HL-60 (cell line): ENCODE measurements around the gene DOHH.

Experiments
- DNase-seq, 2 experiments: peaks; one replicate each; pipeline ENCODE4 v3.0.0-alpha.2; 2010 to 2020; ENCODE audit warnings: low read depth in 1 of 2, low spot score in 1 of 2
- H3K27ac ChIP-seq: fragments of 250-450 bp; sonication (Bioruptor Pico); replicated peaks from 2 replicates; pipeline ENCODE4 v1.5.1; 2020; ENCODE audit warnings: mild to moderate bottlenecking, moderate library complexity
- H3K27me3 ChIP-seq: fragments of 250-450 bp; sonication (Bioruptor Pico); 2 replicates; pipeline ENCODE4 v1.5.1; 2021; ENCODE audit warnings: mild to moderate bottlenecking, moderate library complexity; ENCODE audit not compliant: insufficient read depth, poor library complexity, severe bottlenecking
- H3K4me3 ChIP-seq: replicated peaks from 2 replicates; pipeline ENCODE4 v1.5.1; 2011; ENCODE audit warnings: mild to moderate bottlenecking, control low read depth, low read length; ENCODE audit not compliant: insufficient read depth
- CTCF ChIP-seq: IDR thresholded peaks from one replicate; pipeline ENCODE4 v1.5.1; 2011; ENCODE audit warnings: low read length, control low read depth, inconsistent platforms; ENCODE audit not compliant: insufficient read depth
- GABPA ChIP-seq: IDR thresholded peaks from 2 replicates; pipeline ENCODE4 v1.6.1; 2012; ENCODE audit warnings: low read depth
- POLR2AphosphoS5 ChIP-seq: IDR thresholded peaks from 2 replicates; pipeline ENCODE4 v1.6.1; 2012; ENCODE audit warnings: low read depth
- REST ChIP-seq: IDR thresholded peaks from 2 replicates; pipeline ENCODE4 v1.6.1; 2012; ENCODE audit warnings: low read depth; ENCODE audit not compliant: insufficient replicate concordance
- SPI1 ChIP-seq: IDR thresholded peaks from 2 replicates; pipeline ENCODE4 v1.6.1; 2012; ENCODE audit warnings: low read depth, mild to moderate bottlenecking, borderline replicate concordance

DOHH gene

GRCh38 chr19:3505598-3506383 lies 5.3 kb upstream of the DOHH start, which contains the start of gene FZR1:
FZR1 (plus strand) TSS chr19:3506311; CDS start chr19:3522990, 16,679 bp downstream.
- peak; percentile 95 to 99 for DNase-seq
- no peaks in the 10 kb centered on the region for H3K27me3 ChIP-seq
- TF ChIP-seq SPI1, result peak; percentile 54; the same call in 1 of the 2 replicates
- TF ChIP-seq POLR2AphosphoS5, result peak; percentile 57
- TF ChIP-seq GABPA, result peak; percentile 68
- TF ChIP-seq REST, result no peak
- TF ChIP-seq CTCF, result no peak
- H3K27ac ChIP-seq, result peak within 1 kb of the TSS; percentile 91
- H3K4me3 ChIP-seq, result peak within 1 kb of the TSS; percentile 76

- Histone ChIP-seq H3K27ac (peak overlapping the region; percentile 91; the same call in 1 of the 2 replicates), H3K4me3 (no peak overlapping the region), H3K27me3 (no peaks in the 10 kb centered on the region)
- no peak for DNase-seq
- TF ChIP-seq CTCF (no peak), POLR2AphosphoS5 (no peak), REST (no peak), GABPA (no peak), SPI1 (no peak)
These were observed 4.3 kb upstream of the DOHH start for GRCh38 chr19:3504735-3505134.

- DNase-seq, result no peak
- Histone ChIP-seq H3K4me3 (no peak overlapping the region), H3K27me3 (no peaks in the 10 kb centered on the region), H3K27ac (no peak overlapping the region)
- TF ChIP-seq CTCF (no peak), SPI1 (no peak), POLR2AphosphoS5 (no peak), REST (no peak), GABPA (no peak)
These were observed 2.6 kb upstream of the DOHH start for GRCh38 chr19:3503036-3503572.
